Panc1 (cell line): ENCODE data around the gene TMA7. TPM values are rescaled to one million over a fixed set of nuclear protein-coding genes. Genes with fewer than 3 reads are reported as not detected.

Source experiments
- ATAC-seq: fragments of 200-7000 bp; cut with Tn5 transposase; 2 replicates; pipeline ENCODE4 v1.9.1; 2020; ENCODE audit warnings: mild to moderate bottlenecking, moderate library complexity
- BruUV-seq: library from RNA; stranded (reverse); fragments of 400-500 nt; replicated peaks from 2 replicates; lab custom pipeline; 2021; lab: Mats Ljungman, UMichigan
- CTCF ChIA-PET: fragments of 300-600 bp; sonication (Branson Sonifier 250); formaldehyde crosslinking; loops from one replicate; lab custom pipeline; 2022; ENCODE audit warnings: antibody characterized with exemption; lab: Charles Lee
- POLR2A ChIA-PET: fragments of 300-600 bp; sonication (Branson Sonifier 250); formaldehyde crosslinking; loops from one replicate; lab custom pipeline; 2022; ENCODE audit warnings: antibody characterized with exemption; lab: Charles Lee
- DNase-seq: peaks from one replicate; pipeline ENCODE4 v3.0.0-alpha.2; 2010; ENCODE audit warnings: low read depth, low spot score
- H3K27ac ChIP-seq: 2 replicates; pipeline ENCODE4 v1.5.1; 2011; ENCODE audit warnings: mild to moderate bottlenecking, low read length, inconsistent platforms
- H3K27me3 ChIP-seq: fragments of 200-500 bp; sonication (Bioruptor generic); 2 replicates; pipeline ENCODE4 v1.6.0; 2014; ENCODE audit warnings: low read length, inconsistent platforms; ENCODE audit not compliant: control insufficient read depth, insufficient read depth
- H3K36me3 ChIP-seq: fragments of 200-500 bp; sonication (Bioruptor generic); 2 replicates; pipeline ENCODE4 v1.5.1; 2014; ENCODE audit warnings: inconsistent platforms, mild to moderate bottlenecking, low read length, moderate library complexity; ENCODE audit not compliant: control insufficient read depth, insufficient read depth
- H3K4me1 ChIP-seq: 2 replicates; pipeline ENCODE4 v1.5.1; 2011; ENCODE audit warnings: inconsistent platforms, mild to moderate bottlenecking, low read length, moderate library complexity; ENCODE audit not compliant: control insufficient read depth, insufficient read depth
- H3K4me3 ChIP-seq, 2 experiments: 2 replicates each; pipeline ENCODE4 v1.5.1; 2011 to 2012; ENCODE audit warnings: low read depth in 2 of 2, low read length in 2 of 2, mild to moderate bottlenecking in 2 of 2, inconsistent platforms in 1 of 2, moderate library complexity in 1 of 2
- H3K9me3 ChIP-seq: fragments of 200-500 bp; sonication (Bioruptor generic); 2 replicates; pipeline ENCODE4 v1.5.1; 2014; ENCODE audit warnings: low read depth, mild to moderate bottlenecking, inconsistent platforms, low read length, moderate library complexity; ENCODE audit not compliant: control insufficient read depth, insufficient read depth
- CTCF ChIP-seq: fragments of 450-650 bp; IDR thresholded peaks from 2 replicates; pipeline ENCODE4 v1.5.1; 2017; ENCODE audit warnings: mild to moderate bottlenecking
- POLR2AphosphoS5 ChIP-seq: IDR thresholded peaks from 2 replicates; pipeline ENCODE4 v1.6.1; 2012; ENCODE audit warnings: mild to moderate bottlenecking, low read depth, low read length, moderate library complexity
- REST ChIP-seq, 2 experiments: IDR thresholded peaks; 2 replicates each; pipeline ENCODE4 v1.6.1; 2011 to 2012; ENCODE audit warnings: low read depth in 2 of 2, control low read depth in 1 of 2, low read length in 1 of 2, mild to moderate bottlenecking in 1 of 2, moderate library complexity in 1 of 2; ENCODE audit not compliant: insufficient read depth in 1 of 2
- SIN3A ChIP-seq: IDR thresholded peaks from 2 replicates; pipeline ENCODE4 v1.6.1; 2012; ENCODE audit warnings: low read depth, mild to moderate bottlenecking, low read length, moderate library complexity, borderline replicate concordance; ENCODE audit not compliant: insufficient read depth
- TCF7L2 ChIP-seq: IDR thresholded peaks from 2 replicates; pipeline ENCODE4 v1.6.1; 2011; ENCODE audit warnings: mild to moderate bottlenecking, low read depth, low read length, inconsistent platforms
- in situ Hi-C: cut with HindIII; loops from 2 replicates; pipeline ENCODE4 v1.10.0; 2016; ENCODE audit warnings: low sequenced_read_pairs, low pct_unique_long_range_greater_than_20kb
- intact Hi-C: fragments of 100-400 bp; cut with micrococcal nuclease; formaldehyde crosslinking; loops from one replicate; pipeline ENCODE4 v1.10.0; 2022; ENCODE audit not compliant: unreplicated experiment
- total RNA-seq: library from RNA; stranded (reverse); gene quantifications from one replicate; pipeline ENCODE4 v1.2.1, GENCODE V29; 2021; ENCODE audit not compliant: unreplicated experiment

TMA7 gene
- total RNA-seq, 1 experiment from 2014 or later, result 175 TPM

GRCh38 chr3:48463703-48464102 is 23.6 kb downstream of the TMA7 start:
- ChIA-PET POLR2A (no interaction called here), CTCF (interaction anchor here (0.6 to 1.3 kb wide), 3 partner anchors 28 to 85 kb away, joined by 4 to 8 read pairs (median 5); no protein-coding TSS in a partner anchor)
- intact Hi-C loops (no loop called here), in situ Hi-C loops (no loop called here)
- no peaks in the 10 kb centered on the region for H3K9me3 ChIP-seq
- DNase-seq (no peak), ATAC-seq (no peak)
- no peaks in the 10 kb centered on the region for H3K27me3 ChIP-seq
- H3K4me1 ChIP-seq, result peaks cover 10% of the 10 kb centered on the region
- BruUV-seq, result no TSS peak
- TF ChIP-seq POLR2AphosphoS5, result no peak; the same call in 1 of the 2 replicates
- no peak for TF ChIP-seq TCF7L2
- no peak for TF ChIP-seq REST (IDR thresholded peaks at IDR 0.05; ENCODE audit: insufficient read depth in 1 of 2, low read depth in 2 of 2, low read length in 1 of 2)
- TF ChIP-seq SIN3A, result no peak
- TF ChIP-seq CTCF, result no peak
- no peak overlapping the region for H3K4me3 ChIP-seq
- peaks cover 2% of the 10 kb centered on the region; the same call in 1 of the 2 replicates for H3K36me3 ChIP-seq
- no peak overlapping the region for H3K27ac ChIP-seq

DNA sequence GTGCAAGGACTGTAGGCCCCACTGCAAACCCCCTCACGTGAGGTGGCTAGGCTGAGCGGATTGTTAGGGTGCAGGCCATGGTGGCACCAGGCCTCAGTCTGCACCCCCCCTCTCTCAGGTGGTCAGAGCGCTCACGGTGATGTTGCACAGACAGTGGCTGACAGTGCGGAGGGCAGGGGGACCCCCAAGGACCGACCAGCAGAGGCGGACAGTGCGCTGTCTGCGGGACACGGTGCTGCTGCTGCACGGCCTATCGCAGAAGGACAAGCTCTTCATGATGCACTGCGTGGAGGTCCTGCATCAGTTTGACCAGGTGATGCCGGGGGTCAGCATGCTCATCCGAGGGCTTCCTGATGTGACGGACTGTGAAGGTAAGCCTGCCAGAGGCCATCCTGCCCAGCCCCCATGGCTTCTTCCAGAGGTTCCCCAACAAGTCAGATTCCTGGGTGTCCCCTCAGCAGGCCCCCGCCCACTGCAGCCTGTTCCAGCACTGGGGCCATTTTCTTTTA is 24.7 kb downstream of the TMA7 start:
- peak overlapping the region; percentile 65 for H3K27ac ChIP-seq
- DNase-seq (no peak), ATAC-seq (no peak)
- no peaks in the 10 kb centered on the region for H3K9me3 ChIP-seq
- POLR2A ChIA-PET, result no interaction called here
- in situ Hi-C loops (no loop called here), intact Hi-C loops (loop anchor here (5.0 kb wide), 1 partner anchor 83 kb away; no protein-coding TSS in a partner anchor)
- peaks cover 2% of the 10 kb centered on the region; the same call in 1 of the 2 replicates for H3K36me3 ChIP-seq
- CTCF ChIA-PET, result interaction anchor here (1.0 kb wide), 1 partner anchor 84 kb away, joined by 5 read pairs; no protein-coding TSS in a partner anchor
- no peaks in the 10 kb centered on the region for H3K27me3 ChIP-seq
- no TSS peak for BruUV-seq
- peaks cover 10% of the 10 kb centered on the region for H3K4me1 ChIP-seq
- TF ChIP-seq SIN3A, result no peak
- no peak for TF ChIP-seq POLR2AphosphoS5
- TF ChIP-seq REST (IDR thresholded peaks at IDR 0.05; ENCODE audit: insufficient read depth in 1 of 2, low read depth in 2 of 2, low read length in 1 of 2), result no peak
- TF ChIP-seq TCF7L2, result no peak
- TF ChIP-seq CTCF, result no peak
- H3K4me3 ChIP-seq, result no peak overlapping the region
